BE2C (cell line): ENCODE results near the gene INPP5A.
A peak's percentile ranks its signal among the peaks of the same experiment; 100 is the strongest.

Experiments
- DNase-seq: peaks from one replicate; pipeline ENCODE4 v3.0.0-alpha.2; 2020
- H3K27me3 ChIP-seq: fragments of 250-450 bp; sonication (Bioruptor Pico); 2 replicates; pipeline ENCODE4 v1.5.1; 2020; ENCODE audit warnings: mild to moderate bottlenecking
- H3K36me3 ChIP-seq: fragments of 250-450 bp; sonication (Bioruptor Pico); 2 replicates; pipeline ENCODE4 v1.5.1; 2020; ENCODE audit warnings: mild to moderate bottlenecking
- H3K4me1 ChIP-seq: fragments of 250-450 bp; sonication (Bioruptor Pico); 2 replicates; pipeline ENCODE4 v1.5.1; 2020
- H3K4me3 ChIP-seq: 2 replicates; pipeline ENCODE4 v1.5.1; 2011; ENCODE audit warnings: low read depth, low read length
- H3K9me3 ChIP-seq: fragments of 250-450 bp; sonication (Bioruptor Pico); 2 replicates; pipeline ENCODE4 v1.5.1; 2020
- TF ChIP-seq, protein P1 (sequence below): IDR thresholded peaks from 2 replicates; pipeline ENCODE4 v1.5.1; 2012; ENCODE audit warnings: mild to moderate bottlenecking, low read depth, low read length

INPP5A gene

DNA sequence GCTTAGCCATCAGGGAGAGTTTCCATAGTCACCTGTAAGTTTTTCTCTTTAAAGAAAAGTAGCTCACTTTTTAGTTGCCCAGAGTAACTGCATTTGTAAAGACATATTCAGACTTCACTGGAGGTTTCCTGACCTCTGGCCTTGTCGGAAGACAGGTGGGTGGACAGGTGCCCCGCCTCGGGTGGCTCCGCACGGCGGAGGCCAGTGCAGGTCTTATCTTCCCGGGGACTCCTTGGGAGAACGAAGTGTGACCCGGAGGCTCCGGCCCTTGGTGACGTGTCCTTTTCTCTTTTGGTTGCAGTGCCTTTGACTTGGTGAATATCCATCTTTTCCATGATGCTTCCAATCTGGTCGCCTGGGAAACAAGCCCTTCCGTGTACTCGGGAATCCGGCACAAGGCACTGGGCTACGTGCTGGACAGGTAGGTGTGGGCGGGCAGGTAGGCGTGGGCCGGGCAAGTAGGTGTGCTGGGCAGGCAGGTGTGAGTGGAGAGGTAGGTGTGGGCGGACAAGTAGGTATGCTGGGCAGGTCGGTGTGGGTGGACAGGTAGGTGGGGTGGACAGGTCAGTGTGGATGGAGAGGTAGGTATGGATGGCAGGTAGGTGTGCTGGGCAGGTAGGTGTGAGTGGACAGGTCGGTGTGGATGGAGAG is 172.6 kb downstream of the INPP5A start:
- no peak overlapping the region for H3K4me3 ChIP-seq
- H3K9me3 ChIP-seq = no peaks in the 10 kb centered on the region
- H3K4me1 ChIP-seq = no peaks in the 10 kb centered on the region
- TF ChIP-seq, protein P1, sequence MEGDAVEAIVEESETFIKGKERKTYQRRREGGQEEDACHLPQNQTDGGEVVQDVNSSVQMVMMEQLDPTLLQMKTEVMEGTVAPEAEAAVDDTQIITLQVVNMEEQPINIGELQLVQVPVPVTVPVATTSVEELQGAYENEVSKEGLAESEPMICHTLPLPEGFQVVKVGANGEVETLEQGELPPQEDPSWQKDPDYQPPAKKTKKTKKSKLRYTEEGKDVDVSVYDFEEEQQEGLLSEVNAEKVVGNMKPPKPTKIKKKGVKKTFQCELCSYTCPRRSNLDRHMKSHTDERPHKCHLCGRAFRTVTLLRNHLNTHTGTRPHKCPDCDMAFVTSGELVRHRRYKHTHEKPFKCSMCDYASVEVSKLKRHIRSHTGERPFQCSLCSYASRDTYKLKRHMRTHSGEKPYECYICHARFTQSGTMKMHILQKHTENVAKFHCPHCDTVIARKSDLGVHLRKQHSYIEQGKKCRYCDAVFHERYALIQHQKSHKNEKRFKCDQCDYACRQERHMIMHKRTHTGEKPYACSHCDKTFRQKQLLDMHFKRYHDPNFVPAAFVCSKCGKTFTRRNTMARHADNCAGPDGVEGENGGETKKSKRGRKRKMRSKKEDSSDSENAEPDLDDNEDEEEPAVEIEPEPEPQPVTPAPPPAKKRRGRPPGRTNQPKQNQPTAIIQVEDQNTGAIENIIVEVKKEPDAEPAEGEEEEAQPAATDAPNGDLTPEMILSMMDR = no peak
- H3K27me3 ChIP-seq = no peaks in the 10 kb centered on the region
- no peaks in the 10 kb centered on the region for H3K36me3 ChIP-seq
- DNase-seq = peak; percentile 1

DNA sequence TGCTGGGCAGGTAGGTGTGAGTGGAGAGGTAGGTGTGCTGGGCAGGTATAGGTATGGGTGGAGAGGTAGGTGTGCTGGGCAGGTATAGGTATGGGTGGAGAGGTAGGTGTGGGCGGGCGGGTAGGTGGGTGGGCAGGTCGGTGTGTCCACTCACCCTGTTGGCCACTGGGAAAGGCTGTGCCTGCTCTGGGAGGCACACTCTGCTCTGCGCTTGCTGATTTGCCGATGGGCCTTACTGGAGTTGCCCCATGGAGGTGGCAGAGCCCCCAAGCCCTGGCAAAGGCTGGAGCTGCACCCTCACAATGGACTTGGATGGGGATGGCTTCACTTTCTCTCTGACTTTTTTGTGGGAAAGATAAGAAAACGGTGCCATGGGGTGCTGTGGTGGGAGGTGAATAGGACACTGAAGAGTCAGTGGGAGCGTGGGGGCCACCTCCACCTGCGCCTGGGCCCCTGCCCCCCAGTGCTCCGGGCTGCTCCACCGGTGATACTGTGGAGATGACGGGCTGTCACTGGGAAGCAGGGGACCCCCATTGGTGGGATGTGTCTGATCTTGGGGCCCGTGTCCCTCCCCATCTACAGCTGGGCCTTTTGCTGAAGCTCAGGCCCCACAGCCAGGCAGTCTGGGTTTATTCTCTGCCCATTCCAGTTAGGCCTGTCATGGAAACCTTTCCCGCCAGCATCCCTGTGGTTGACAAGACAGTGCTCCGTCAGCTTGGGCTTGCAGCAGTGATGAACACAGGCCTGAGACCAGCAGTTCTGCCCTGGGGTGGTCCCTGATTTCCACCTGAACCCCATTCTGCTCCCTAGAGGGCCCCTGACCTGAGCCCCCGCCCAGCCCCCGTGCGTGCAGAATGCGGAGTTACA is 173.4 kb downstream of the INPP5A start:
- Histone ChIP-seq H3K4me1 (no peaks in the 10 kb centered on the region), H3K9me3 (no peaks in the 10 kb centered on the region), H3K4me3 (no peak overlapping the region), H3K27me3 (no peaks in the 10 kb centered on the region), H3K36me3 (no peaks in the 10 kb centered on the region)
- TF ChIP-seq, protein P1 = no peak
- peak; percentile 1 for DNase-seq

DNA sequence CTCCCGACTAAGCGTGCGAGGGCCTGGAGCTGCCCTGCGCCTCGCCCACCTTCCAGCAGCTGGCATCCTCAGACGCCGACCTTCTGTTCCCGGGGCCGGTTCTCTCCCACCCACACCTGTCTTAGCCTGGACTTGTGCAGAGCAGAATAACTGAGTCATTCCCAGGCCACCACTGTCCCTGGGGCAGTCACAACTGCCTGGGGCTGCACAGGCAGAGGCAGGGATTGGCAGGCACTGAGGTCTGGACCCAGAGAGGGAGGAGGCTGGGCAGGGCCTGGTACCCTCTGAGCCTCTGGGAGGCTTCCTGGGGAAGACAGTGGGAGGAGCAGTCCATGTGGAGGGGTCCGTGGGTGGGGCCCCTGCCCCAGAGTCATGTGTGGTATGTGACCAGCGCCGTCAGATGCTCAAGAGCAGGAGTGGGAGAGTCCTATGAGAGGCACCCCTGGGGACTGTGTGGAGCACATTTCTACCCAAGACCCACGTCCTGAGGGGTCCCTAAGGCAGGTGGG is 174.1 kb downstream of the INPP5A start:
- H3K4me3 ChIP-seq = no peak overlapping the region
- DNase-seq = peak; percentile 2
- H3K9me3 ChIP-seq = no peaks in the 10 kb centered on the region
- no peaks in the 10 kb centered on the region for H3K36me3 ChIP-seq
- no peaks in the 10 kb centered on the region for H3K4me1 ChIP-seq
- TF ChIP-seq, protein P1 = no peak
- no peaks in the 10 kb centered on the region for H3K27me3 ChIP-seq

DNA sequence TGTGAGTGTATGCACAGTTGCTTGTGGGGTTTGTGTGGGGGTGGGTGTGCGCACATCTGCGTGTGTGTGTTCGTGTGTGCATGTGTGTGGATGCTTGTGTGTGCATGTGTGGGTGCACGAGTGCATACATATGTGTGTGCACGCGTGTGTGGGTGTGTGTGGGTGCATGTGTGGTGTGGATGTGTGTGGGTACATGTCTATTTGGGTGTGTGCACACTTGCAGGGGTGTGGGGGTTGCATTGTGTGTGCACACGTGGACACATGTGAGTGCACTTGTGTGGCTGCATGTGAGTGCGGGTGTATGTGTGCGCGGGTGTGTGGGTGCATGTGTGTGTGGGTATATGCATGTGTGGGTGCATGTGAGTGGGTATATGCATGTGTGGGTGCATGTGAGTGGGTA is 174.7 kb downstream of the INPP5A start:
- no peak for DNase-seq
- no peaks in the 10 kb centered on the region for H3K36me3 ChIP-seq
- H3K4me3 ChIP-seq = no peak overlapping the region
- no peaks in the 10 kb centered on the region for H3K9me3 ChIP-seq
- TF ChIP-seq, protein P1 = no peak
- no peaks in the 10 kb centered on the region for H3K27me3 ChIP-seq
- H3K4me1 ChIP-seq = no peaks in the 10 kb centered on the region

DNA sequence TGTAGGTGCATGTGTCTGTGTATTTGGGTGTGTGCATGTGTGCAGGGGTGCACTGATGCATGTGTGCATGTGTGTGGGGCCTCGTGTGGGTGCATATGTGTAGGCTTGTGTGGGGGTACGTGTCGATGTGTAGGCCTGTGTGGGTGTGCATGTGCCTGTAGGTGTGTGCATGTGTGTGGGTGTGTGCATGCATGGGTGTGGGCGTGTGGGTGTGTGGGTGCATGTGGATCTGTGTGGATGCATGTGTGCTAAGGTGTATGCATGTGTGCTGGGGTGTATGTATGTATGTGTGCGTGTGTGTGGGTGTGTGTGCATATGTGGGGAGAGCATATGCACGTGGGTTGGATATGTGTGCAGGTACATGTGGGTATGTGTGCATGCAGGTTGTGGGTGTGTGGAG is 175.2 kb downstream of the INPP5A start:
- H3K4me3 ChIP-seq = no peak overlapping the region
- no peaks in the 10 kb centered on the region for H3K4me1 ChIP-seq
- H3K36me3 ChIP-seq = no peaks in the 10 kb centered on the region
- H3K27me3 ChIP-seq = no peaks in the 10 kb centered on the region
- TF ChIP-seq, protein P1 = no peak
- DNase-seq = no peak
- no peaks in the 10 kb centered on the region for H3K9me3 ChIP-seq
